Measurements from ENCODE around the gene VWA3B.
"Not testable (repeated sequence)": the region's sequence is repeated elsewhere in the genome, so short reads cannot be mapped to it uniquely, and the experiment has no call there.

Gene VWA3B

DNA sequence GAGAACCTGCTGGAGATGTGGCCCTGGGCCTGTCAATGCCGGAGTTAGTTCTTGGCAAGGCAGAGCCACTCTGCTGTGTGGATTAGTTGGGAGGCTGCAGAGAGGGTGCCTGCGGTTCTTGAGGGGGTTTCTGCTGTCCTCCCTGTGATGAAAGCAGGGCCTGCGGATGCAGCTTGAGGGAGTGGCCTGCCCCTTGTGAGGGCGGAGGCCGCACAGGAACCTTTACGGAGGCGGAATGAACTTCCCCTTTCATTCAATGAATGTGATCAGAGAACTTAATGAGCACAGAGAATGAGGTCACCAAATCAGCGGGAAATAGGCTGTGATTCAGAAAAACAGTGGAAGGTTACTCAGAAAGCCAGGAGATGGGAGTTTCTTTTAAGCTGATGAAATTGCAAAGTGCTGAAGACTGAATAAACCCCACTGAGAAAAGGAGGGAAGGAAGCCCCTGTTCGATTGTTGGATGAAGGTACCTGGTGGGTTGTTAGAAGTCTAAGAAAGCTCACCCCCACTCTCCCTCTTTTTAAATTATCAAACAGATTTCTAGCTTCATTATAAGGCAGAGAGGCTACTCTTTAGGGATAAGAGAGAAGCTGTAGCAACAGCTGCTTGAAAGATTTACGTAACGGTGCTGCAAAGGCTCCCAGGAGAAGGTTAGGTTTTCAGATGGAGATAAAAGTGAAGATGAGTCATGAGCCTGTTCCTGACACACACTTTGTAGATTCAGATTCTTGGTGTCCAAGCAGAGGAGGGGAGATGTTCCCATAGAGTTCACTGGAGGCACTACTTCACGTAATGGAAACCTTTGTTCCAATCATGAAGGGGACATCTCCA lies 47.4 kb downstream of the VWA3B start:
- DNase-seq = peak; percentile 41

DNA sequence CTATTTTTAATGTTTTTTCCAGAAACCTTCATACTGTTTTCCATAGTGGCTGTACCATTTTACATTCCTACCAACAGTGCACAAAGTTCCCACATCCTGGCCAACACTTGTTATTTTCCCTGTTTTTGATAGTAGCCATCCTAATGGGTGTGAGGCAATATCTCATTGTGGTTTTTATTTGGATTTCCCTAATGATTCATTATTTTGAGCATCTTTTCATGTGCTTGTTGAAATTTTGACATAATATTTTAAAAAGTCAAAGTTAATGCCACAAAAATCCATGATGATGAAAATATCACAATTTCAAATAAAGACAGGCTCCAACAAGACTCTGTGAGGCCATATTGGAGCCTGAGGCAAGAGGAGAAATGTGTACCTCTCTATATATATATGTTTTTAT lies 50.2 kb downstream of the VWA3B start:
- no peak for DNase-seq

DNA sequence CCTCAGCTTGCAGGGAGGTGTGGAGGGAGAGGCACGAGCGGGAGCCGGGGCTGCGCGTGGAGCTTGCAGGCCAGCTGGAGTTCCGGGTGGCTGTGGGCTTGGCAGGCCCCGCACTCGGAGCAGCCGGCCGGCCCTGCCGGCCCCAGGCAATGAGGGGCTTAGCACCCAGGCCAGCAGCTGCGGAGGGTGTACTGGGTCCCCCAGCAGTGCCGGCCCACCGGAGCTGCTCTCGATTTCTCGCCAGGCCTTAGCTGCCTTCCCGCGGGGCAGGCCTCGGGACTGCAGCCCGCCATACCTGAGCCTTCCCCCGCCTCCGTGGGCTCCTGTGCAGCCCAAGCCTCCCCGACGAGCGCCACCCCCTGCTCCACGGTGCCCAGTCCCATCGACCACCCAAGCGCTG lies 52.0 kb downstream of the VWA3B start:
- DNase-seq = not testable (repeated sequence)

GRCh38 chr2:98140210-98140609 lies 53.2 kb downstream of the VWA3B start:
- DNase-seq = no peak

DNA sequence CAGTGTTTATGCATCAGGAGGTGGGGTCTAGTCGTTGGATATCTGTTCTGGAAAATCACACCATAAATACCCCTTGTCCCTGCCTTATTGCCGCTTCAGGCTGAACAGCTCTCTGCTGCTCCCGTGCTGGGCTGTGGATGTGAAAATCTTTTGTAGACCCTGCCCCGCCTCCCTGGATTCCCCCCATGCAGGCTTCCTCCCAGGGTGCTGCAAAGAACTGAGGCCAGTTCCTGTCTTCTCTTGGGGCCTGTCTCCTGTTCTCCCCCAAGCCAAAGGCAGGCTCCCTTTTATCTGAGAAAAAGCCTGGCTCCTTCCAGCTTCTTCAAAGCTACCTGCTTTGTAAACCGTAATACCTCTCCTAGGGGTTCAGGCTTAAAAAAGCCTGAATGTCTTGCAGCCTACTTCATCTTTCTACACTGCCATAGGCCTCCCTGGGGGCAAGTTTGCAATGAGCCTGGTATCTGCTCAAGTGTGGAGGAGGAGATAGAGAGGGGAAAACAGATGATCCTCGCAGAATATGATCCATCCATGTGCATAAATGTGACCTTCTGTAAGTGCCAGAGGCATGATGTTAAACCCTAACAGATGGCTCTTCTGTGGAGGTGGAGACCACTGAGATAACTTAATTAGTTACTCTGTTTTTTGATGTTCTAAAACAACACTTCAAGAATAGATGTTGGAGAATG lies 55.3 kb downstream of the VWA3B start:
- DNase-seq = no peak

- DNase-seq = no peak
Observed at GRCh38 chr2:98145070-98145469, 58.1 kb downstream of the VWA3B start.

- not testable (repeated sequence) for DNase-seq
Observed at GRCh38 chr2:98147900-98148299, 60.9 kb downstream of the VWA3B start.

DNA sequence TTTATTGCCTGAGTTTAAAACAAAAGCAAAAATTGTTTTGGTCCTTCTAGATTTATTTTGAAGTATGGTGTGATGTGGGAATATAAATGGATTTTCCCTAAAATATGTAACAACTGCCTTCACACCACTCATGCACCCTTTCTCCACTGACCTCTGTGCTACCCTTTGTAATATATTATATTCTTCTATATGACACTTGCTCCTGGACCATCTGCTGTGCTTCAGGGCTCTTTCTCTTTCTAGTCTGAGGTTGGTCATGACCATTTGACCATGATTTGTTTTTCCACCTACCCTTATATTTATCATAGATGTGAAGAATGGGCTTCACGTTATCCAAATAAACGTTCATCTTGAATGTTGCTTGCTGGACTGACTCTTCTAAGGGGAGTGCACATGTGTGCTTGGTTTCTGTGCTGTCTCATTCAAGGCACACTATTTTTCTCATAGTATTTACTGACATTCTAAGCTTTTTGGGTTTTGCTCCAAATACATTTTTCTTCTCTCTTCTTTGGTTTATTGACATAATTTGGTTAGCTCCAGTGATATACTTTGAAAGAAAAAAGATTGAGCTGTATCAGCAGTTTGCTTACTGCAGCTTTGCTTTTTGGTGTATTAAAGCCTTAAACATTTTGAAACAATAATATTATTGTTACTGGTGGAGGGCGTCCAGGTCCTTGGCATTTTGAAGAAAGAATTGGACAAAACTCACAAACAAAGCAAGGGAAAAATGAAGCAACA lies 61.8 kb downstream of the VWA3B start:
- DNase-seq = no peak

GRCh38 chr2:98149333-98149697 lies 62.3 kb downstream of the VWA3B start:
- DNase-seq = no peak

GRCh38 chr2:98153481-98153880 lies 66.5 kb downstream of the VWA3B start:
- no peak for DNase-seq

DNA sequence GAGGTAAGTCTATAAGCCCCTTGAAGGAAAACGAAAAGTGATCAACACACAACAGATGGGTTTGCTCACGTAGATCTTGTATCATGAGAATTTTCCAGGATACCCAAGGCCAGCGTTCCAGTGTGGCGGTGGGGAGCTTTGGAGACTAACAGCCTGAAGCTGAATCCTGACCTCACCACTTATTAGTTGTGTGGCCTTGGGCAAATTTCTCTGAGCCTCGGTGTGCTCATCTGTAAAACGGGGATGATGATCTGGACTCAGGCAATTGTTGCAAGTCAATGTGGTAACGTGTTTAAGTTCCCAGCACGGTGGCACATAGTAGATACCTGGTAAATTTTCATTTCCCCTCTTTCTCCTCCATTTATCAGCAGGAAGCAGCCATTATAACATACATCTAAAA lies 68.3 kb downstream of the VWA3B start:
- no peak for DNase-seq

DNA sequence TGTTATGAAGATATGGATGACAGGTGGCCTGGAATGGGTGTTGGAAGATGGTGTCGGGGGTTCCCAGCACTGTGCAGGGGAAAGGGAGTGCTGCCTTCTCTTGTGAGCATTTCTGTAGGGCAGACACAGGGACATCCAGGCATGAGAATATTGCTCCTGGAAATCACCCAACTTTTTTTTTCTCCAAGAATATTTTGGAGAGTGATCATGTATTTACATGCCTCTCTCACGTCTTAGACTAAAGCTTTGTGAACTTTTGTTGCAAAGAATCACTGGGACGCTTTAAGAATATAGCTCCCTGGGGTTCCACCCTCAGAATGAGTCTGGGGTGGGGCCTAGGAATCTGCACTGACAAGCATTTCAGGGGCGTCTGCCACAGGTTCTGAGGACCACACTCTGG lies 68.7 kb downstream of the VWA3B start:
- no peak for DNase-seq

DNA sequence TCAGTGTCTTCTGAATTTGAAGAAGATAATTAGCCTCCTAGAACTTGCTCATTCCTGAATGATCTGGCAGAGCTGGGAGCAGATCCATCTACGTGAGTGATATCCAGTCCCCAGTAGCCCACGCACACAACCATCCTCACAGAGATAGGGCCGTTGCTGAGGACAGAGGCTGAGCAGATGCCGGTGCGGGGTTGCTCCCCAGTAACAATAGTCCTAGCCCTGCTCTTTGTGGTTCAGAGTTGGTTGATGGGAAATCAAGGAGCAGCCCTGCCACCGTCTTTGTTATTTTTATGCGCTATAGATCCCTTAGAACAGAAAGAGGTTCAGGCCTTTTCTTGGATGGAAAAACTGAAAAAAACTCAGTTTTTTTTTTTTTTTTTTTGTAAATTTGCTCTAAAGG lies 69.3 kb downstream of the VWA3B start:
- no peak for DNase-seq

DNA sequence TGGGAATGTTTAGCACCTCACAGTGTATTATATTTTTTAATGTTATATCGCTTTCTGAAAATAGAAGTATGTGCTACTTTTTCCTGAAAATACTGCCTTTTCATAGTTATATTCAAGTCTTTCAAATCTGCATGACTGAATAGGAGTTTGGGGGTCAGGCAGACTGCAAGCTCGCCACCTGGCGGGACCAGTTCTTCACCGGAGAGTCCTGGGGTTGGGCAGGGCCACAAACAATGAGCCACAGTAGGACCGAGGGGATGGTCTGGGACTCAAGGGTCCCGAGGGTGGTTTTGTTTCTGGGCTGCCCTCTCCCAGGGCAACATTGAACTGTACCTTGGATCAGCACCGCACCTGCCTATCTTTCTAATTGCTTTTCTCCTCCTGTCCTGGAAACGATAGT lies 70.6 kb downstream of the VWA3B start:
- DNase-seq = no peak

DNA sequence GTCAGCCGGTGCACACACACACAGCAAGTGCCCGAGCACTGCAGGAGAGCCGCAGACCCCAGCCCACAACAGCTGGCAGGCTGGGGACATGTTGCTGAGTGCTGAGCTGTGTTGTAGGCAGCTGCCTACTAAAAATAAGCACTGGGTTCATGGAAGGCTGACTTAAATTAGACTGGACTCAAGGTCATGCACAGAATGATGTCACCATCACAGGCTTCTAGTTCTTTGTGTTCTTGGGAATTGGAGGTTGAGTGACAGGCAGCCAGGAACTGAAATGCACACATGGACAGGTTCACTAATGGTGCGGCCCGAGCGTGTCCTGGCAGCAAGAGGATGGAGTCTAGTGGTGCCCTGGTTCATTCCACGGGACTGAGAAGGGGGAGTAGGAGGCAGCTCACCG lies 71.3 kb downstream of the VWA3B start:
- DNase-seq = peak; percentile 59

- no peak for DNase-seq
Observed at GRCh38 chr2:98160554-98160953, 73.6 kb downstream of the VWA3B start.

GRCh38 chr2:98161186-98161585 lies 74.2 kb downstream of the VWA3B start:
- no peak for DNase-seq

- DNase-seq = no peak
Observed at GRCh38 chr2:98164256-98164655, 77.3 kb downstream of the VWA3B start.

- DNase-seq = no peak
Observed at GRCh38 chr2:98165516-98166071, 78.6 kb downstream of the VWA3B start.

DNA sequence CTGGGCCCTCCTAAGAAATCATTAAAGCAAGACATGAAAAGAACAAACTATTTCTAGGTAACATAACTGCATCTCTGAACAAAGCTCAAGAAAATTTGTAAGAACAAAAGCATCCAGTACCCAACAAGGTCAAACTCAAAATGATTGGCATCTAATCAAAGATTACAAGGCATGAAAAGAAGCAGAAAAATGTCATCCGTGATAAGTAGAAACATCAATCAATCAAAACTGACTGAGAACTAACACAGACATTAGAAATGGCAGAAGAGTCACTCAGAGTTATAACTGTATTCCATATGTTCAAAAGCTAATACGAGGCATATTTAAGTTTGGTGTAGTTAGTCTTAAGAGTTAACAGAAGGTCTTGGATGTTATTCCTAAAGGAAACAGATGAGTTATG lies 80.9 kb downstream of the VWA3B start:
- DNase-seq = no peak

DNA sequence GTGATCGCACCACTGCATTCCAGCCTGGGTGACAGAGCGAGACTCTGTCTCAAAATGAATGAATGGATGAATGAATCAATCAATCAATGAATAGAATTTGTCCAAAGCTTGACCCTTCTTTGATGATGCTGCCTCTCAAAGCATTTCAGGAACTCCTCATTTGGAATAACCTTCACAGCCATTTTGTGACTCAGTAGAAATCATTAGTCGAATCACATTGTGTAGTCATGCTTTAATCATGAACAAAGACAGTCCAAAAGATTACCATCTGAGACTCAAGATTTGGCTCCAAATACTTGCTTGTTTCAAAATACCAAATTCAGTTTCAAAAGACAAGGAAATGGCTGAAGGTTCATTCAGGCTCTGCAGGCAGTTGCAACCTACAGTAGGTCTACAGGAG lies 83.1 kb downstream of the VWA3B start:
- DNase-seq = no peak

- DNase-seq = no peak
Observed at GRCh38 chr2:98172150-98172765, 85.3 kb downstream of the VWA3B start.

- no peak for DNase-seq
Observed at GRCh38 chr2:98172951-98173350, 86.0 kb downstream of the VWA3B start.

Measured in retina (tissue), 1 donor.